WI38 (cell line): Measurements from ENCODE around the gene EHBP1L1.

Experiments used
- H3K4me3 ChIP-seq: 2 replicates; pipeline ENCODE4 v1.5.1; 2011; ENCODE audit warnings: low read depth, mild to moderate bottlenecking, control low read depth, low read length
- CTCF ChIP-seq: IDR thresholded peaks from 2 replicates; pipeline ENCODE4 v1.5.1; 2012; ENCODE audit warnings: low read depth, mild to moderate bottlenecking, control low read depth, low read length

EHBP1L1 gene

GRCh38 chr11:65578134-65578533, 2.3 kb downstream of the EHBP1L1 start:
- TF ChIP-seq CTCF = no peak
- no peak overlapping the region for H3K4me3 ChIP-seq

- no peak for TF ChIP-seq CTCF
- no peak overlapping the region for H3K4me3 ChIP-seq
These were observed 2.8 kb downstream of the EHBP1L1 start for GRCh38 chr11:65578667-65579066.

- no peak for TF ChIP-seq CTCF
- H3K4me3 ChIP-seq = no peak overlapping the region
These were observed 3.4 kb downstream of the EHBP1L1 start for GRCh38 chr11:65579291-65579690.

- no peak overlapping the region for H3K4me3 ChIP-seq
- TF ChIP-seq CTCF = no peak
These were observed 4.3 kb downstream of the EHBP1L1 start for GRCh38 chr11:65580031-65580692.

GRCh38 chr11:65580756-65581155, 4.9 kb downstream of the EHBP1L1 start:
- H3K4me3 ChIP-seq = no peak overlapping the region
- TF ChIP-seq CTCF = no peak

GRCh38 chr11:65581928-65582327, 6.1 kb downstream of the EHBP1L1 start:
- no peak overlapping the region for H3K4me3 ChIP-seq
- TF ChIP-seq CTCF = no peak

- TF ChIP-seq CTCF = no peak
These were observed 7.7 kb downstream of the EHBP1L1 start for GRCh38 chr11:65583589-65583988.

More at GRCh38 chr11:65583589-65583988, 7.7 kb downstream of the EHBP1L1 start:
- no peak overlapping the region for H3K4me3 ChIP-seq
